Endothelial cell of umbilical vein (primary cell): ENCODE measurements around the gene SART3. TPM values are rescaled to one million over a fixed set of nuclear protein-coding genes. Genes with fewer than 3 reads are reported as not detected.

ENCODE experiments used
- BruUV-seq: library from RNA; stranded (reverse); fragments of 400-500 nt; replicated peaks from 2 replicates; lab custom pipeline; 2021; lab: Mats Ljungman, UMichigan
- CTCF ChIA-PET: fragments of 300-600, 350-600 bp; sonication (Branson Sonifier 250); formaldehyde crosslinking; loops from one replicate; lab custom pipeline; 2021; ENCODE audit warnings: antibody characterized with exemption, inconsistent platforms; lab: Charles Lee
- POLR2A ChIA-PET: fragments of 300-600, 350-600 bp; sonication (Branson Sonifier 250); formaldehyde crosslinking; loops from one replicate; lab custom pipeline; 2021; ENCODE audit warnings: antibody characterized with exemption, inconsistent platforms; lab: Charles Lee
- DNase-seq: peaks from one replicate; pipeline ENCODE4 v3.0.0-alpha.2; 2011; ENCODE audit warnings: low read depth, low spot score
- FAIRE-seq: peaks from 2 replicates; lab custom pipeline; 2011; peaks lifted over from hg19 to GRCh38; lab: Jason Lieb, UNC
- H2AFZ ChIP-seq: 2 replicates; pipeline ENCODE4 v1.6.0; 2012; ENCODE audit warnings: low read depth, low read length, control low read depth, inconsistent platforms
- H3K27ac ChIP-seq: 2 replicates; pipeline ENCODE4 v1.5.1; 2011; ENCODE audit warnings: low read depth, mild to moderate bottlenecking, control low read depth, low read length, moderate library complexity; ENCODE audit not compliant: insufficient read depth
- H3K27me3 ChIP-seq, 2 experiments: 2 replicates each; pipeline versions ENCODE4 v1.6.0 to v1.6.1; 2011; ENCODE audit warnings: low read length in 2 of 2, mixed read lengths in 1 of 2; ENCODE audit not compliant: control insufficient read depth in 2 of 2, insufficient read depth in 2 of 2
- H3K36me3 ChIP-seq, 2 experiments: 2 replicates in 1 of 2; 3 replicates in 1 of 2; pipeline ENCODE4 v1.5.1; 2011; ENCODE audit warnings: low read length in 2 of 2, mild to moderate bottlenecking in 1 of 2, moderate library complexity in 1 of 2; ENCODE audit not compliant: control insufficient read depth in 2 of 2, insufficient read depth in 2 of 2; ENCODE audit errors: extremely low read depth in 1 of 2
- H3K4me1 ChIP-seq: 3 replicates; pipeline ENCODE4 v1.5.1; 2011; ENCODE audit warnings: mild to moderate bottlenecking, low read length; ENCODE audit not compliant: control insufficient read depth, insufficient read depth; ENCODE audit errors: extremely low read depth
- H3K4me2 ChIP-seq: 2 replicates; pipeline ENCODE4 v1.6.1; 2011; ENCODE audit warnings: low read length, control low read depth, mixed read lengths; ENCODE audit not compliant: insufficient read depth
- H3K4me3 ChIP-seq, 3 experiments: fragments of 200-600 bp in 1 of 3; sonication (generic), shearing (Covaris generic) in 1 of 3; replicated peaks in 1 of 3; 2 replicates each; pipeline ENCODE4 v1.5.1; 2011 to 2016; ENCODE audit warnings: control low read depth in 3 of 3, low read length in 3 of 3, mild to moderate bottlenecking in 2 of 3, inconsistent platforms in 1 of 3, low read depth in 1 of 3, moderate library complexity in 1 of 3; ENCODE audit not compliant: insufficient read depth in 1 of 3
- H3K79me2 ChIP-seq: 2 replicates; pipeline ENCODE4 v1.6.0; 2012; ENCODE audit warnings: low read length, inconsistent platforms; ENCODE audit not compliant: control insufficient read depth, insufficient read depth
- H3K9ac ChIP-seq: replicated peaks from 2 replicates; pipeline ENCODE3; 2011; ENCODE audit warnings: low read length, control low read depth; ENCODE audit not compliant: insufficient read depth; ENCODE audit errors: extremely low read depth
- H3K9me1 ChIP-seq: replicated peaks from 3 replicates; pipeline ENCODE4 v1.6.0; 2011; ENCODE audit warnings: mild to moderate bottlenecking, low read length; ENCODE audit not compliant: control insufficient read depth, insufficient read depth; ENCODE audit errors: extremely low read depth
- H3K9me3 ChIP-seq: replicated peaks from 2 replicates; pipeline ENCODE4 v1.5.1; 2012; ENCODE audit warnings: low read length, inconsistent platforms; ENCODE audit not compliant: control insufficient read depth, insufficient read depth
- H4K20me1 ChIP-seq: replicated peaks from 2 replicates; pipeline ENCODE3; 2011; ENCODE audit warnings: mild to moderate bottlenecking, low read length; ENCODE audit not compliant: control insufficient read depth, insufficient read depth; ENCODE audit errors: extremely low read depth
- CTCF ChIP-seq, 2 donors: IDR thresholded peaks; 1 replicate in 1 of 2; 2 replicates in 1 of 2; pipeline ENCODE4 v1.5.1; 2011; ENCODE audit warnings: low read length in 2 of 2, mild to moderate bottlenecking in 2 of 2, moderate library complexity in 2 of 2, control low read depth in 1 of 2, inconsistent platforms in 1 of 2, low read depth in 1 of 2; ENCODE audit not compliant: insufficient read depth in 1 of 2; ENCODE audit errors: extremely low read depth in 1 of 2
- EZH2 ChIP-seq: IDR thresholded peaks from 2 replicates; pipeline ENCODE4 v1.6.1; 2012; ENCODE audit warnings: borderline replicate concordance, low read depth, mild to moderate bottlenecking, moderate library complexity, low read length, inconsistent platforms; ENCODE audit not compliant: severe bottlenecking
- FOS ChIP-seq: IDR thresholded peaks from 2 replicates; pipeline ENCODE4 v1.6.1; 2011; ENCODE audit warnings: mild to moderate bottlenecking, low read length, moderate library complexity, borderline replicate concordance; ENCODE audit not compliant: insufficient read depth
- GATA2 ChIP-seq: IDR thresholded peaks from 2 replicates; pipeline ENCODE4 v1.7.0; 2011; ENCODE audit warnings: low read depth, mild to moderate bottlenecking, moderate library complexity, mixed read lengths, low read length; ENCODE audit not compliant: insufficient read length, insufficient read depth
- JUN ChIP-seq: IDR thresholded peaks from 2 replicates; pipeline ENCODE4 v1.6.1; 2011; ENCODE audit warnings: borderline replicate concordance, low read depth; ENCODE audit not compliant: insufficient read length, insufficient read depth
- MYC ChIP-seq: IDR thresholded peaks from one replicate; pipeline ENCODE4 v1.6.1; 2011; ENCODE audit warnings: mild to moderate bottlenecking, low read depth, low read length
- POLR2A ChIP-seq: IDR thresholded peaks from 2 replicates; pipeline ENCODE4 v1.6.1; 2012; ENCODE audit warnings: low read depth, mild to moderate bottlenecking, control low read depth, low read length
- POLR2AphosphoS5 ChIP-seq: IDR thresholded peaks from 2 replicates; pipeline ENCODE4 v1.6.1; 2012; ENCODE audit warnings: low read depth, mild to moderate bottlenecking, control low read depth, low read length, moderate library complexity; ENCODE audit not compliant: insufficient read depth
- dilution Hi-C: fragments of 300-500 bp; cut with MboI; formaldehyde crosslinking; loops from one replicate; pipeline ENCODE4 v1.15.0; 2019; ENCODE audit warnings: low sequenced_read_pairs; ENCODE audit not compliant: extremely low pct_ligation_motif_present
- intact Hi-C: fragments of 100-400 bp; cut with micrococcal nuclease; formaldehyde crosslinking; loops from one replicate; pipeline ENCODE4 v1.10.0; 2022
- polyA plus RNA-seq, 4 experiments: library from polyadenylated mRNA; depleted of rRNA in 3 of 4; stranded (reverse) in 3 of 4; unstranded in 1 of 4; fragments of >200 nt; gene quantifications; 2 replicates each; pipeline versions ENCODE4 v1.2.1 to v1.2.3, GENCODE V29; 2011 to 2012; ENCODE audit warnings: missing spikeins in 1 of 4
- total RNA-seq: library from RNA; stranded (reverse); gene quantifications from 2 replicates; pipeline ENCODE4 v1.2.3, GENCODE V29; 2021
- TF ChIP-seq, protein P1 (sequence below): IDR thresholded peaks from 2 replicates; pipeline ENCODE4 v1.6.1; 2011; ENCODE audit not compliant: insufficient read depth, insufficient read length

Gene SART3
- total and polyA plus RNA-seq, 2 donors (not counting 3 experiments of a cell fraction or from before 2014, with no cell fraction given) = 13.9 to 50.7 TPM

DNA sequence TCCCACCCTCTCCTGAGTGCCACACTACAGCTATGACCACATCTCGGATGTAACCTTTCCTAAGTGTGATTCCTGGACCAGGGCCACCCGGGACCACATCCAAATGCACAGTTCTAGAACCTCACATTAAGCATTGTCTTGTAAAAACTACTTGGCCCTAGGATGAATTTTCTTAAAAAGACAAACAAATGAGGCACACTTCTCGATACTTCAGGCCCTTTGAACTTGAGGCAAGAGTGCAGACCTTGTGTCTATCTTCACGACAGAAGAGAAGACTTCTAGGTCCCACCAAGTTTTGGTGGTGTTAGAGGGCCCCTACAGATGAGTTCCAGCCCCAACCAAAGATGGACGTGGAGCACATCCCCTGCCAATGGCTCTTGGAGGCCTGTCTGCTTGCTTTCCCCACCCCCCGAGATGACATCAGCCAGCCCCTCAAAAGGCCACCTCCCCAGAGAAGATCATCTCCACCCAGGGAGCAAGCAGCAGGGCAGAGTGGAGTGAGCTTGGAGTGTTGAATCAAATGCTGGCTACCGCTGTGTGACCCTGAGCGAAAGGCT is 10.7 kb upstream of the SART3 start:
- TF ChIP-seq FOS (no peak), MYC (no peak), POLR2A (no peak), GATA2 (no peak), POLR2AphosphoS5 (no peak), CTCF (IDR thresholded peaks at IDR 0.05; ENCODE audit: extremely low read depth in 1 of 2, insufficient read depth in 1 of 2, low read depth in 1 of 2, low read length in 2 of 2) (no peak), JUN (no peak), EZH2 (no peak)
- TF ChIP-seq, protein P1, sequence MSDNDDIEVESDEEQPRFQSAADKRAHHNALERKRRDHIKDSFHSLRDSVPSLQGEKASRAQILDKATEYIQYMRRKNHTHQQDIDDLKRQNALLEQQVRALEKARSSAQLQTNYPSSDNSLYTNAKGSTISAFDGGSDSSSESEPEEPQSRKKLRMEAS = no peak
- no peak overlapping the region for H3K4me3 ChIP-seq
- H3K9me3 ChIP-seq = no peaks in the 10 kb centered on the region
- no peaks in the 10 kb centered on the region for H3K79me2 ChIP-seq
- intact Hi-C loops = no loop called here
- no peaks in the 10 kb centered on the region for H3K27me3 ChIP-seq
- FAIRE-seq = no peak
- no peak overlapping the region for H3K4me2 ChIP-seq
- H2AFZ ChIP-seq = no peak overlapping the region
- no TSS peak for BruUV-seq
- no peak for DNase-seq
- H3K9me1 ChIP-seq = no peaks in the 10 kb centered on the region
- peaks cover 11 to 14% of the 10 kb centered on the region in 2 experiments for H3K36me3 ChIP-seq
- no peak overlapping the region for H3K9ac ChIP-seq
- peaks cover 3% of the 10 kb centered on the region for H3K4me1 ChIP-seq
- no peaks in the 10 kb centered on the region for H4K20me1 ChIP-seq
- POLR2A ChIA-PET = no interaction called here
- CTCF ChIA-PET = interaction anchor here (1.1 to 7.4 kb wide), 4 partner anchors 45 to 232 kb away, joined by 3 to 86 read pairs (median 10); no protein-coding TSS in a partner anchor
- H3K27ac ChIP-seq = no peak overlapping the region
- dilution Hi-C loops = no loop called here
